Activated gamma-delta T cell (primary cell): Measurements from ENCODE around the gene NISCH.
"Not testable (repeated sequence)": the region's sequence is repeated elsewhere in the genome, so short reads cannot be mapped to it uniquely, and the experiment has no call there.

ENCODE experiments used
- DNase-seq: peaks from one replicate; lab custom pipeline; 2025; lab: John Stamatoyannopoulos, UW

The NISCH gene

GRCh38 chr3:52515192-52515591 is 59.8 kb downstream of the NISCH start:
- DNase-seq: no peak

GRCh38 chr3:52516509-52517195 is 61.2 kb downstream of the NISCH start:
- no peak for DNase-seq

DNA sequence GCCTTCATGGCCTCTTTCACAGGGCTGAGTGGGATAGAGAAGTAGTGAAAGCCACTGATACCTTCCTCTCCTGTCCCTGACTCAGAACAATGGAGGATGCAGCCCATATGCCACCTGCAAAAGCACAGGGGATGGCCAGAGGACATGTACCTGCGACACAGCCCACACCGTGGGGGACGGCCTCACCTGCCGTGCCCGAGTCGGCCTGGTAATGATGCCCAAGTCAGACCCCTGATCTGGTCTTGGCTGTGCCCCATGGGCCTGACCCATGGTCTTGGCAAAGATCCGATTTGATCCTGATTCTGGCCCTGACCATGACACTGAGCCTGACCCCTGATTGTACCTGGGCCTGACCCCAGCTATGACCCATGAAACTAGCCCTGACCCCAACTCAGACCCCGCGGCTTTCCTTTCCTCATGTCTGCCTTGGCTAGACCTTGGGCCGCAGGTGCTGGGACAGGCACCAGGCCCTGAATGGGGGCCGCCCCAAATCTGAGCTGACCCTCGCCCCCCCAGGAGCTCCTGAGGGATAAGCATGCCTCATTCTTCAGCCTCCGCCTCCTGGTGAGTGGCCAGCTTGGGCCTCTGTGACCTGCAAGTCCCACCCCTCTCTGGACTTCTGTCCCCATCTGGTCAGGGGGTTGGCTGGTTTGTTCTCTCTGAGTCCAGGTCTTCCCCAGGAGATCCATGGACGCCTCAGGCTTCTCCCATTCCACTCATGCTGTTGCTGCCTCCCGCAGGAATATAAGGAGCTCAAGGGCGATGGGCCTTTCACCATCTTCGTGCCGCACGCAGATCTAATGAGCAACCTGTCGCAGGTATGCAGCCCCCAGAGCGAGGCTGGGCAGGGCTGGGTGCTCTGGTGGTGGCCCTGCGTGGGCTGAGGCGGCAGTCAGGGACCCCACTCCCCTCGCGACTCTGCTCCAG is 62.7 kb downstream of the NISCH start:
- no peak for DNase-seq

GRCh38 chr3:52518723-52519444 is 63.5 kb downstream of the NISCH start:
- DNase-seq: no peak

DNA sequence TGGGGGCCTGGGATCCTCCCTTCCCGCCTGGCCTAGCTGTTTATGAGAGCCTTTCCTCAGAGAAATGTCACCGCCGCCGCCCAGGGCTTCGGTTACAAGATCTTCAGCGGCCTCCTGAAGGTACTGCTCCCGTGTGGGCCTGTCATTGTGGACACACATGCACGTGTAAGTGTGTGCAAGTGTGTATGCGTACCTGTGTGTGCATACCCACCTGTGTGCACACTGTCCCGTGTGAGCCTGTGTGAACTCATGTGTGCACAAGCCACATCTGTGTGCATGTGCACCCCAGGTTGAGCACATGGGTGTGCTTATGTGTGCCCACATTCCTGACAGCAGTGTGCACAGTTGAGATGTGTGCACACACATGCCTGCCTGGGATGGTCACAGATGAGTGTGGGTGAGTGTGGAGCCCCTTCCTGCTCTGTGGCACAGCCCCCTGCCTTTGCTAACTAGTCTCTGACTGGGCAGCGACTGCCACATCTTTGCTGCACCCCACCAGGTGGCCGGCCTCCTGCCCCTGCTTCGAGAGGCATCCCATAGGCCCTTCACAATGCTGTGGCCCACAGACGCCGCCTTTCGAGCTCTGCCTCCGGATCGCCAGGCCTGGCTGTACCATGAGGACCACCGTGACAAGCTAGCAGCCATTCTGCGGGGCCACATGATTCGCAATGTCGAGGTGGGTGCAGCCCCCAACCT is 64.2 kb downstream of the NISCH start:
- DNase-seq: no peak

GRCh38 chr3:52520141-52520667 is 64.8 kb downstream of the NISCH start:
- DNase-seq: no peak

GRCh38 chr3:52520716-52521487 is 65.5 kb downstream of the NISCH start:
- DNase-seq: no peak

DNA sequence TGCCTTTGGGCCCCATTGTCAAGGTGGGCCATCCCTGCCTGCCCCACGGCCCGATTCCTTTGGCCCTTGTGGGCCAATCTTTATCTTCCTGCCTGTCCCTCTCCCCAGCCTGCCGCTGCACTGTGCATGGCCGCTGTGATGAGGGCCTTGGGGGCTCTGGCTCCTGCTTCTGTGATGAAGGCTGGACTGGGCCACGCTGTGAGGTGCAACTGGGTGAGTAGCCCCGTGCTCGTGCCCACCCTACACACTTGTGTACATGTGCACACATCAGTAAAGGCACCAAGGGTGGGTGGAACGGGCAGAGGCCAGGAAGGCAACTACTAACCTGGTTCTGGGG is 66.1 kb downstream of the NISCH start:
- DNase-seq: no peak

DNA sequence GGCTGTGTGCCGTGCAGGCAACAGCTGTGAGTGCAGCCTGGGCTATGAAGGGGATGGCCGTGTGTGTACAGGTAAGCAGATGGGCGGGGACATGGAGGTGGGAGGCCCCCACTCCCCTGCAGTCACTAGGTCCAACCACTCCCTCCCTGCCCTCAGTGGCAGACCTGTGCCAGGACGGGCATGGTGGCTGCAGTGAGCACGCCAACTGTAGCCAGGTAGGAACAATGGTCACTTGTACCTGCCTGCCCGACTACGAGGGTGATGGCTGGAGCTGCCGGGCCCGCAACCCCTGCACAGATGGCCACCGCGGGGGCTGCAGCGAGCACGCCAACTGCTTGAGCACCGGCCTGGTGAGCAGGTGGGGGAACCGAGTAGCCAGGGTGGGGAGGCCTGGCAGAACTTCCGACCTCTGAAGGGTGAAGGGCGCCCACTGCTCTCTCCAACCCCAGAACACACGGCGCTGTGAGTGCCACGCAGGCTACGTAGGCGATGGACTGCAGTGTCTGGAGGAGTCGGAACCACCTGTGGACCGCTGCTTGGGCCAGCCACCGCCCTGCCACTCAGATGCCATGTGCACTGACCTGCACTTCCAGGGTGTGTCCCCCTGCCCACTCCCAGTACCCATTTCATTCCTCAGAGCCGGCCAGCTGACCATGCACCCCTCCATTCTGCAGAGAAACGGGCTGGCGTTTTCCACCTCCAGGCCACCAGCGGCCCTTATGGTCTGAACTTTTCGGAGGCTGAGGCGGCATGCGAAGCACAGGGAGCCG is 66.7 kb downstream of the NISCH start:
- DNase-seq: no peak

DNA sequence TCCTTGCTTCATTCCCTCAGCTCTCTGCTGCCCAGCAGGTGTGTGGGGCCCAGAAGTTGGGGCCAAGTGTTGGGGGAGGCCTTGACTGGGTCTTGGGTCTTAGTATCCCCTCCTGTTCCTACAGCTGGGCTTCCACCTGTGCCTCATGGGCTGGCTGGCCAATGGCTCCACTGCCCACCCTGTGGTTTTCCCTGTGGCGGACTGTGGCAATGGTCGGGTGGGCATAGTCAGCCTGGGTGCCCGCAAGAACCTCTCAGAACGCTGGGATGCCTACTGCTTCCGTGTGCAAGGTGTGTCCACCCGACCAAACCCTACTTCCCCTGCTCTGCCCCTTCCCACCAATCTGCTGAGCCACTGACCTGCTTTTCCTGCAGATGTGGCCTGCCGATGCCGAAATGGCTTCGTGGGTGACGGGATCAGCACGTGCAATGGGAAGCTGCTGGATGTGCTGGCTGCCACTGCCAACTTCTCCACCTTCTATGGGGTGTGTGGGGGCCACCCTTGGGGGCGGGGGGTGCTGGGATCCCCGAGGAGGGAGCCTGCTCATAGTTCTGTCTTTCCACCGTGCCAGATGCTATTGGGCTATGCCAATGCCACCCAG is 67.3 kb downstream of the NISCH start:
- no peak for DNase-seq

DNA sequence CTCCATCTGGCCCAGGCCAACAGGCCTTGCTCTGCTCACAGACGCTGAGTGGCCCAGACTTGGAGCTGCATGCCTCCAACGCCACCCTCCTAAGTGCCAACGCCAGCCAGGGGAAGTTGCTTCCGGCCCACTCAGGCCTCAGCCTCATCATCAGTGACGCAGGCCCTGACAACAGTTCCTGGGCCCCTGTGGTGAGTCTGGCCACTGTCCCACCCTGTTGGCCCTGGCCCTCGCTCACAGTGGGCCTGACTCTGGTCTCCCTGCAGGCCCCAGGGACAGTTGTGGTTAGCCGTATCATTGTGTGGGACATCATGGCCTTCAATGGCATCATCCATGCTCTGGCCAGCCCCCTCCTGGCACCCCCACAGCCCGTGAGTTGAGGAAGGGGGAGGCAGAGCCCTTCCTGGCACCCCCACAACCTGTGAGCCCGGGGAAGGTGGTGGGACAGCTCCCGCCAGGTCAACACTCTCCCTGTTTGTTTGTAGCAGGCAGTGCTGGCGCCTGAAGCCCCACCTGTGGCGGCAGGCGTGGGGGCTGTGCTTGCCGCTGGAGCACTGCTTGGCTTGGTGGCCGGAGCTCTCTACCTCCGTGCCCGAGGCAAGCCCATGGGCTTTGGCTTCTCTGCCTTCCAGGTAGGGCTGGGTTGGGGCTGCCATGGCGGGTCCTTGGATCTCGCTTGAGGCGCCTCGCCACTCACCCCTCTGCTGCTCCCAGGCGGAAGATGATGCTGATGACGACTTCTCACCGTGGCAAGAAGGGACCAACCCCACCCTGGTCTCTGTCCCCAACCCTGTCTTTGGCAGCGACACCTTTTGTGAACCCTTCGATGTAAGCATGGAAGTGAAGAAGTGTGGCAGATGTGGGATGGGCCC is 68.2 kb downstream of the NISCH start:
- no peak for DNase-seq

GRCh38 chr3:52524258-52524751 is 68.9 kb downstream of the NISCH start:
- no peak for DNase-seq

DNA sequence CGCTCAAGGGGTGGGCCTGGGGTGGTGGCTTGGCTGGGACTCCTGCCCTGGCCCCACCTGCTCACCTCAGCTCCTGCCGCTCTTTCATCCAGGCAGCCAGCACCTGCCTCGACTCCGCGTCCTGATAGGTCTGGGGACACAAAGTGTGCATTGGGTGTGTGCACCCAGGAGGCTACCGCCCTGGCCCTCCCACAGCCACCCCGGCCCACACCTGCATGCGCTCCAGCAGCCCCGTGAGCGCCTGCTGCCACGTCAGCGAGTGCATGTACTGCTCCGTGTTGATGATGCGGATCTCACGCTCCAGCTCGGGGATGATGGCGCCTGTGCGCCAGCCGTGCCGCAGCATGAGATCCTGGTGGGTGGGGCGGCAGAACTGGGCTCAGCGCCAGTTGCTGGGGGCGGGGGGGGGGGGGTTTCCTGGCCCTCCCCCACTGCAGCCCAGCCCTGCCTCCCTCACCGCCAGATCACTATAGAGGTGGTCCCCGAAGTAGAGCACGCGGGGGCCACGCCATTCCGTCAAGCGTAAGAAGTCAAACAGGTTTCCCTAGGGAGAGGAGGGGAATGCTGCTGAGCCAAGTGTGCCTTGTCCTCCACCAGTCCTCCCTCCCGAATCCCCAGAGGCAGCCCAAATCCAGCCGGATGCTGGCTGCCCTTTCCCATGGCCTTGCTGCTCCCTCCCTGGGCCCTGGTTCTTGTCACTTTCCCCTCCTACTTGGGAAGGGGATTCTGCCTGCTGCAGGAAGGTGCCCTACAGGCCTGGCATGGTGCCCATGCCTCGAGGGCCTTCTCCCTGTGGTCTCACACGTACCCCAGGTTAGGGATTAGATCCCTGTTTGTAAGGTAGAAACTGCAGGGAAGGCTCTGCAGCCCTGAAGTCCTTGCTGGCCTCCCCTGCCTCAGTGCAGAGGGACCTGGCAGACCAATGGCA is 69.6 kb downstream of the NISCH start:
- DNase-seq: no peak

- no peak for DNase-seq
Observed at GRCh38 chr3:52525680-52526561, 70.5 kb downstream of the NISCH start.

- not testable (repeated sequence) for DNase-seq
Observed at GRCh38 chr3:52526671-52527038, 71.3 kb downstream of the NISCH start.

DNA sequence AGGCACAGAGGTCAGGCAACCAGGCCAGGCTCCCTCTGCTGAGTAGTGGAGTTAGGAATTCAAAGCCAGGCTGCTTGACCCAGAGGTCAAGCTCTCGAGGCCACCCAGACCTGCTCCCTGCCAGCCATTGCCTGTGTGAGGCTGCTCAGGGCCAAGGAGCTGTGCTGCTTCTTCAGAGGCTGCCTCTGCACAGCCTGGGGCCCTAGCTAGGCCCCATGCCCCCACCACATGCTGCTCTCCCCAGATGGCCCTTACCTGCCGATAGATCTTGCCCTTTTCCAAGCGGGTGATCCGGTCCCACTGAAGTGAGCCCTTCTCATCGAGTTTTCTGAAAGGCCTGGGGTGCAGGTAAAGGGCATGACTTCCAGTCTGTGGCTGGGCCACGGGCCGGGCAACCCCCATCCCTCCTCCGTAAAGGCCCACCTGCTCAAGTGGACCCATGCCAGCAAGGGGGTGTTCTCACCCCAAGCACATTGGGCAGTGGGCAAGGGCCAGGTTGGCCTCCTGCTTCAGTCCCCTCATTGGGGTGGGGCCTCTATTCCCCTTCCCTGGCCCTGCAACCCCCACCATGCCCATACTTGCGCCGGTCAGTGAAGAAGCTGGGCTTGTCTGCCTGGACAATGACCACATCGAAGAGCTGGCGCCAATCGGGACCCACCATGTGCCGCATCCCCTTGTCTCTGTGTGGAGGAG is 71.8 kb downstream of the NISCH start:
- no peak for DNase-seq
